Testis (tissue), 2 donors: ENCODE measurements around the gene KAT2B.
"Not testable (repeated sequence)": the region's sequence is repeated elsewhere in the genome, so short reads cannot be mapped to it uniquely, and the experiment has no call there.

Source experiments
- POLR2A ChIP-seq: fragments of 450-650 bp; IDR thresholded peaks from one replicate; pipeline ENCODE4 v1.6.1; 2017; ENCODE audit warnings: antibody characterized with exemption, mild to moderate bottlenecking, moderate library complexity
- TF ChIP-seq, protein P1 (sequence below), 3 experiments: fragments of 450-650 bp in 2 of 3; fragments of 200-600 bp in 1 of 3; sonication (generic) in 1 of 3; IDR thresholded peaks; one replicate each; pipeline ENCODE4 v1.5.1; 2016 to 2019; ENCODE audit warnings: antibody characterized with exemption in 3 of 3, mild to moderate bottlenecking in 2 of 3, moderate library complexity in 1 of 3

DNA sequence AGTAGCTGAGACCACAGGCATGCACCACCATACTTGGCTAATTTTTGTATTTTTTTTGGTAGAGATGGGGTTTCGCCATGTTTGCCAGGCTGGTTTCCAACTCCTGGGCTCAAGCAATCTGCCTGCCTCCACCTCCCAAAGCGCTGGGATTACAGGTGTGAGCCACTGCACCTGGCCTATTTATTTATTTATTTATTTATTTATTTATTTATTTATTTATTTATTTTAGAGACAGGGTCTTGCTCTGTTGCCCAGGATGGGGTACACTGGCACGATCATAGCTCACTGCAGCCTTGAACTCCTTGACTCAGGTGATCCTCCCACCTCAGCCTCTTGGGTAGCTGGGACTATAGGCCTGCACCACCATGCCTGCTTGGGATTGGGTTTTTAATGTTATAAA, 4.9 kb downstream of the KAT2B start:
- TF ChIP-seq, protein P1, sequence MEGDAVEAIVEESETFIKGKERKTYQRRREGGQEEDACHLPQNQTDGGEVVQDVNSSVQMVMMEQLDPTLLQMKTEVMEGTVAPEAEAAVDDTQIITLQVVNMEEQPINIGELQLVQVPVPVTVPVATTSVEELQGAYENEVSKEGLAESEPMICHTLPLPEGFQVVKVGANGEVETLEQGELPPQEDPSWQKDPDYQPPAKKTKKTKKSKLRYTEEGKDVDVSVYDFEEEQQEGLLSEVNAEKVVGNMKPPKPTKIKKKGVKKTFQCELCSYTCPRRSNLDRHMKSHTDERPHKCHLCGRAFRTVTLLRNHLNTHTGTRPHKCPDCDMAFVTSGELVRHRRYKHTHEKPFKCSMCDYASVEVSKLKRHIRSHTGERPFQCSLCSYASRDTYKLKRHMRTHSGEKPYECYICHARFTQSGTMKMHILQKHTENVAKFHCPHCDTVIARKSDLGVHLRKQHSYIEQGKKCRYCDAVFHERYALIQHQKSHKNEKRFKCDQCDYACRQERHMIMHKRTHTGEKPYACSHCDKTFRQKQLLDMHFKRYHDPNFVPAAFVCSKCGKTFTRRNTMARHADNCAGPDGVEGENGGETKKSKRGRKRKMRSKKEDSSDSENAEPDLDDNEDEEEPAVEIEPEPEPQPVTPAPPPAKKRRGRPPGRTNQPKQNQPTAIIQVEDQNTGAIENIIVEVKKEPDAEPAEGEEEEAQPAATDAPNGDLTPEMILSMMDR (IDR thresholded peaks at IDR 0.05) = not testable (repeated sequence)
- not testable (repeated sequence) for TF ChIP-seq POLR2A
